Caco-2 (cell line): ENCODE measurements around the gene OR2D3. TPM values are rescaled to one million over a fixed set of nuclear protein-coding genes. Genes with fewer than 3 reads are reported as not detected.
A peak's percentile ranks its signal among the peaks of the same experiment; 100 is the strongest.

Experiments
- BruUV-seq: library from RNA; stranded (reverse); fragments of 400-500 nt; replicated peaks from 2 replicates; lab custom pipeline; 2021; lab: Mats Ljungman, UMichigan
- CTCF ChIA-PET: fragments of 300-600 bp; sonication (Branson Sonifier 250); formaldehyde crosslinking; loops from one replicate; lab custom pipeline; 2022; ENCODE audit warnings: antibody characterized with exemption; lab: Charles Lee
- POLR2A ChIA-PET: fragments of 300-600 bp; sonication (Branson Sonifier 250); formaldehyde crosslinking; loops from one replicate; lab custom pipeline; 2022; ENCODE audit warnings: antibody characterized with exemption; lab: Charles Lee
- DNase-seq, 2 experiments: peaks; one replicate each; pipeline versions ENCODE4 v3.0.0 to v3.0.0-alpha.2; 2020 to 2022
- H3K27me3 ChIP-seq: replicated peaks from 2 replicates; pipeline ENCODE4 v1.6.0; 2011; ENCODE audit warnings: low read length; ENCODE audit not compliant: control insufficient read depth, insufficient read depth
- H3K36me3 ChIP-seq: 2 replicates; pipeline ENCODE4 v1.5.1; 2011; ENCODE audit warnings: low read length; ENCODE audit not compliant: control insufficient read depth, insufficient read depth
- H3K4me1 ChIP-seq: fragments of 250-450 bp; sonication (Bioruptor Pico); 2 replicates; pipeline ENCODE4 v1.5.1; 2020; ENCODE audit warnings: mild to moderate bottlenecking
- H3K4me3 ChIP-seq: 2 replicates; pipeline ENCODE4 v1.5.1; 2011; ENCODE audit warnings: low read depth, mild to moderate bottlenecking, control low read depth, low read length
- H3K9me3 ChIP-seq: fragments of 250-450 bp; sonication (Bioruptor Pico); 2 replicates; pipeline ENCODE4 v1.5.1; 2020; ENCODE audit warnings: mild to moderate bottlenecking, moderate library complexity
- H3K27ac Mint-ChIP-seq: one replicate; pipeline ENCODE4 v1.8.0; 2022; ENCODE audit warnings: mixed read lengths; ENCODE audit not compliant: unreplicated experiment
- H3K27me3 Mint-ChIP-seq: one replicate; pipeline ENCODE4 v1.8.0; 2022; ENCODE audit warnings: mixed read lengths; ENCODE audit not compliant: insufficient read depth, unreplicated experiment
- H3K36me3 Mint-ChIP-seq: one replicate; pipeline ENCODE4 v1.8.0; 2022; ENCODE audit warnings: mild to moderate bottlenecking, mixed read lengths; ENCODE audit not compliant: insufficient read depth, unreplicated experiment
- H3K4me1 Mint-ChIP-seq: one replicate; pipeline ENCODE4 v1.8.0; 2022; ENCODE audit warnings: low read depth, mixed read lengths; ENCODE audit not compliant: unreplicated experiment
- H3K4me3 Mint-ChIP-seq: one replicate; pipeline ENCODE4 v1.8.0; 2022; ENCODE audit warnings: mild to moderate bottlenecking, moderate library complexity, mixed read lengths; ENCODE audit not compliant: unreplicated experiment
- H3K9me3 Mint-ChIP-seq: one replicate; pipeline ENCODE4 v1.8.0; 2022; ENCODE audit warnings: mixed read lengths; ENCODE audit not compliant: unreplicated experiment
- CTCF ChIP-seq, 2 experiments: fragments of 200-600 bp in 1 of 2; IDR thresholded peaks; 1 replicate in 1 of 2; 2 replicates in 1 of 2; pipeline versions ENCODE4 v1.5.1 to v1.8.0; 2011 to 2022; ENCODE audit warnings: antibody characterized with exemption in 1 of 2, control low read depth in 1 of 2, inconsistent platforms in 1 of 2, low read depth in 1 of 2, low read length in 1 of 2, mild to moderate bottlenecking in 1 of 2, moderate library complexity in 1 of 2; ENCODE audit not compliant: insufficient read depth in 1 of 2, severe bottlenecking in 1 of 2, unreplicated experiment in 1 of 2
- intact Hi-C: fragments of 100-400 bp; cut with micrococcal nuclease; formaldehyde crosslinking; loops from one replicate; pipeline ENCODE4 v1.10.0; 2022; ENCODE audit not compliant: unreplicated experiment
- total RNA-seq: library from RNA; stranded (reverse); gene quantifications from 2 replicates; pipeline ENCODE4 v1.2.3, GENCODE V29; 2022

Gene OR2D3
- total RNA-seq, 1 experiment from 2014 or later: not detected

- no TSS peak for BruUV-seq
- TF ChIP-seq CTCF (IDR thresholded peaks at IDR 0.05; ENCODE audit: insufficient read depth in 1 of 2, low read depth in 1 of 2, low read length in 1 of 2, severe bottlenecking in 1 of 2, unreplicated experiment in 1 of 2): peak in 1 of 2 experiments; percentile 21
- ChIA-PET POLR2A (no interaction called here), CTCF (no interaction called here)
- intact Hi-C loops: no loop called here
- Mint-ChIP-seq H3K4me3 (no peak overlapping the region), H3K9me3 (no peaks in the 10 kb centered on the region), H3K27ac (no peak overlapping the region), H3K36me3 (no peaks in the 10 kb centered on the region), H3K4me1 (no peaks in the 10 kb centered on the region), H3K27me3 (peaks cover 13% of the 10 kb centered on the region)
- no peak for DNase-seq
- Histone ChIP-seq H3K27me3 (no peaks in the 10 kb centered on the region), H3K4me1 (no peaks in the 10 kb centered on the region), H3K9me3 (no peaks in the 10 kb centered on the region), H3K36me3 (no peaks in the 10 kb centered on the region), H3K4me3 (no peak overlapping the region)
Measured at GRCh38 chr11:6894097-6894496, 26.7 kb upstream of the OR2D3 start.

- Mint-ChIP-seq H3K4me1 (no peaks in the 10 kb centered on the region), H3K27me3 (peaks cover 11% of the 10 kb centered on the region), H3K36me3 (no peaks in the 10 kb centered on the region), H3K4me3 (no peak overlapping the region), H3K27ac (no peak overlapping the region), H3K9me3 (no peaks in the 10 kb centered on the region)
- no peak for TF ChIP-seq CTCF (IDR thresholded peaks at IDR 0.05; ENCODE audit: insufficient read depth in 1 of 2, low read depth in 1 of 2, low read length in 1 of 2, severe bottlenecking in 1 of 2, unreplicated experiment in 1 of 2)
- H3K36me3 ChIP-seq: no peaks in the 10 kb centered on the region
- DNase-seq: no peak
- H3K4me1 ChIP-seq: no peaks in the 10 kb centered on the region
- H3K9me3 ChIP-seq: no peaks in the 10 kb centered on the region
- H3K27me3 ChIP-seq: no peaks in the 10 kb centered on the region
- H3K4me3 ChIP-seq: no peak overlapping the region
- POLR2A ChIA-PET: no interaction called here
- BruUV-seq: no TSS peak
- intact Hi-C loops: no loop called here
- CTCF ChIA-PET: no interaction called here
Measured at GRCh38 chr11:6895010-6895409, 25.8 kb upstream of the OR2D3 start.

- H3K27ac Mint-ChIP-seq: no peak overlapping the region
- peaks cover 2% of the 10 kb centered on the region for H3K27me3 Mint-ChIP-seq
- no peaks in the 10 kb centered on the region for H3K4me1 Mint-ChIP-seq
- ChIA-PET CTCF (no interaction called here), POLR2A (no interaction called here)
- H3K9me3 ChIP-seq: no peaks in the 10 kb centered on the region
- intact Hi-C loops: no loop called here
- BruUV-seq: no TSS peak
- DNase-seq: no peak
- H3K36me3 ChIP-seq: no peaks in the 10 kb centered on the region
- no peak overlapping the region for H3K4me3 Mint-ChIP-seq
- no peaks in the 10 kb centered on the region for H3K9me3 Mint-ChIP-seq
- no peaks in the 10 kb centered on the region for H3K27me3 ChIP-seq
- H3K4me3 ChIP-seq: no peak overlapping the region
- H3K4me1 ChIP-seq: no peaks in the 10 kb centered on the region; the same call in 1 of the 2 replicates
- no peak for TF ChIP-seq CTCF (IDR thresholded peaks at IDR 0.05; ENCODE audit: insufficient read depth in 1 of 2, low read depth in 1 of 2, low read length in 1 of 2, severe bottlenecking in 1 of 2, unreplicated experiment in 1 of 2)
- H3K36me3 Mint-ChIP-seq: no peaks in the 10 kb centered on the region
Measured at GRCh38 chr11:6898911-6899310, 21.9 kb upstream of the OR2D3 start.
